HEK293 (cell line): Measurements from ENCODE around the gene COQ8B.
A peak's percentile ranks its signal among the peaks of the same experiment; 100 is the strongest.

Experiments
- HOXA7 ChIP-seq: sonication (generic); formaldehyde crosslinking; IDR thresholded peaks from 2 replicates; pipeline ENCODE4 v1.8.1; 2022; ENCODE audit warnings: missing genetic modification reagents, borderline replicate concordance
- IKZF3 ChIP-seq: fragments of 450-650 bp; IDR thresholded peaks from 2 replicates; pipeline ENCODE4 v1.5.0; 2018; ENCODE audit warnings: missing biosample characterization, mild to moderate bottlenecking, missing genetic modification characterization, moderate library complexity
- KLF10 ChIP-seq: fragments of 450-650 bp; IDR thresholded peaks from 2 replicates; pipeline ENCODE4 v1.5.1; 2018; ENCODE audit warnings: missing biosample characterization, mild to moderate bottlenecking, missing genetic modification characterization
- PRDM10 ChIP-seq: fragments of 450-650 bp; formaldehyde crosslinking; IDR thresholded peaks from 2 replicates; pipeline ENCODE4 v1.5.1; 2016; ENCODE audit warnings: missing biosample characterization, missing genetic modification characterization
- YY2 ChIP-seq: fragments of 450-650 bp; formaldehyde crosslinking; IDR thresholded peaks from 2 replicates; pipeline ENCODE4 v1.5.1; 2016; ENCODE audit warnings: missing biosample characterization, missing genetic modification characterization
- ZBTB1 ChIP-seq: fragments of 450-650 bp; formaldehyde crosslinking; IDR thresholded peaks from 2 replicates; pipeline ENCODE4 v1.5.1; 2016; ENCODE audit warnings: missing biosample characterization, missing genetic modification characterization
- ZBTB26 ChIP-seq: fragments of 450-650 bp; formaldehyde crosslinking; optimal IDR thresholded peaks from 2 replicates; pipeline ENCODE3; 2016; ENCODE audit warnings: missing biosample characterization, mild to moderate bottlenecking, missing genetic modification characterization
- ZNF140 ChIP-seq: fragments of 450-650 bp; formaldehyde crosslinking; IDR thresholded peaks from 2 replicates; pipeline ENCODE4 v1.5.1; 2016; ENCODE audit warnings: missing biosample characterization, missing genetic modification characterization
- ZNF184 ChIP-seq: fragments of 450-650 bp; IDR thresholded peaks from 2 replicates; pipeline ENCODE4 v1.5.1; 2018; ENCODE audit warnings: missing biosample characterization, mild to moderate bottlenecking, missing genetic modification characterization
- ZNF292 ChIP-seq: fragments of 450-650 bp; formaldehyde crosslinking; IDR thresholded peaks from 2 replicates; pipeline ENCODE4 v1.5.1; 2016; ENCODE audit warnings: low read depth, missing biosample characterization, missing genetic modification characterization, borderline replicate concordance
- ZNF311 ChIP-seq: fragments of 450-650 bp; formaldehyde crosslinking; IDR thresholded peaks from 2 replicates; pipeline ENCODE4 v1.5.1; 2017; ENCODE audit warnings: missing biosample characterization, missing genetic modification characterization, borderline replicate concordance
- ZNF335 ChIP-seq: fragments of 450-650 bp; formaldehyde crosslinking; conservative IDR thresholded peaks from 2 replicates; pipeline ENCODE4 v1.5.1; 2016; ENCODE audit warnings: missing biosample characterization, missing genetic modification characterization
- ZNF350 ChIP-seq: fragments of 450-650 bp; formaldehyde crosslinking; IDR thresholded peaks from 2 replicates; pipeline ENCODE4 v1.5.0; 2017; ENCODE audit warnings: missing biosample characterization, mild to moderate bottlenecking, missing genetic modification characterization
- ZNF366 ChIP-seq: fragments of 450-650 bp; formaldehyde crosslinking; conservative IDR thresholded peaks from 2 replicates; pipeline ENCODE4 v1.5.1; 2016; ENCODE audit warnings: missing biosample characterization, missing genetic modification characterization
- ZNF544 ChIP-seq: fragments of 450-650 bp; formaldehyde crosslinking; IDR thresholded peaks from 2 replicates; pipeline ENCODE4 v1.5.0; 2017; ENCODE audit warnings: missing biosample characterization, missing genetic modification characterization
- ZNF558 ChIP-seq: fragments of 450-650 bp; formaldehyde crosslinking; IDR thresholded peaks from 2 replicates; pipeline ENCODE4 v1.5.1; 2016; ENCODE audit warnings: missing biosample characterization, missing genetic modification characterization
- ZNF561 ChIP-seq: fragments of 450-650 bp; IDR thresholded peaks from 2 replicates; pipeline ENCODE4 v1.5.1; 2018; ENCODE audit warnings: missing biosample characterization, missing genetic modification characterization, borderline replicate concordance
- ZNF571 ChIP-seq: fragments of 450-650 bp; formaldehyde crosslinking; IDR thresholded peaks from 2 replicates; pipeline ENCODE4 v1.5.0; 2017; ENCODE audit warnings: missing biosample characterization, missing genetic modification characterization
- ZNF585B ChIP-seq: fragments of 450-650 bp; formaldehyde crosslinking; IDR thresholded peaks from 2 replicates; pipeline ENCODE4 v1.5.1; 2016; ENCODE audit warnings: missing biosample characterization, missing genetic modification characterization
- ZNF624 ChIP-seq: fragments of 450-650 bp; formaldehyde crosslinking; IDR thresholded peaks from 2 replicates; pipeline ENCODE4 v1.5.1; 2017; ENCODE audit warnings: missing biosample characterization, missing genetic modification characterization
- ZNF658 ChIP-seq: fragments of 450-650 bp; formaldehyde crosslinking; IDR thresholded peaks from 2 replicates; pipeline ENCODE4; 2016; ENCODE audit warnings: missing biosample characterization, missing genetic modification characterization
- ZNF670 ChIP-seq: fragments of 450-650 bp; formaldehyde crosslinking; IDR thresholded peaks from 2 replicates; pipeline ENCODE4 v1.5.1; 2016; ENCODE audit warnings: missing biosample characterization, missing genetic modification characterization, low read depth
- ZNF692 ChIP-seq: fragments of 450-650 bp; formaldehyde crosslinking; IDR thresholded peaks from 2 replicates; pipeline ENCODE4 v1.5.1; 2016; ENCODE audit warnings: missing biosample characterization, missing genetic modification characterization
- ZNF701 ChIP-seq: fragments of 450-650 bp; formaldehyde crosslinking; IDR thresholded peaks from 2 replicates; pipeline ENCODE4 v1.5.1; 2016; ENCODE audit warnings: missing biosample characterization, missing genetic modification characterization
- ZNF843 ChIP-seq: fragments of 450-650 bp; formaldehyde crosslinking; IDR thresholded peaks from 2 replicates; pipeline ENCODE4 v1.5.1; 2016; ENCODE audit warnings: missing biosample characterization, missing genetic modification characterization
- ZSCAN18 ChIP-seq: fragments of 450-650 bp; formaldehyde crosslinking; IDR thresholded peaks from 2 replicates; pipeline ENCODE4 v1.5.1; 2016; ENCODE audit warnings: missing biosample characterization, missing genetic modification characterization
- TF ChIP-seq, protein P1 (sequence below): sonication (generic); formaldehyde crosslinking; IDR thresholded peaks from 2 replicates; pipeline ENCODE4 v1.8.1; 2022; ENCODE audit warnings: mild to moderate bottlenecking, moderate library complexity, missing genetic modification reagents
- TF ChIP-seq, protein P2 (sequence below): fragments of 450-650 bp; formaldehyde crosslinking; IDR thresholded peaks from 2 replicates; pipeline ENCODE4 v1.5.1; 2017; ENCODE audit warnings: missing biosample characterization, missing genetic modification characterization

COQ8B gene

DNA sequence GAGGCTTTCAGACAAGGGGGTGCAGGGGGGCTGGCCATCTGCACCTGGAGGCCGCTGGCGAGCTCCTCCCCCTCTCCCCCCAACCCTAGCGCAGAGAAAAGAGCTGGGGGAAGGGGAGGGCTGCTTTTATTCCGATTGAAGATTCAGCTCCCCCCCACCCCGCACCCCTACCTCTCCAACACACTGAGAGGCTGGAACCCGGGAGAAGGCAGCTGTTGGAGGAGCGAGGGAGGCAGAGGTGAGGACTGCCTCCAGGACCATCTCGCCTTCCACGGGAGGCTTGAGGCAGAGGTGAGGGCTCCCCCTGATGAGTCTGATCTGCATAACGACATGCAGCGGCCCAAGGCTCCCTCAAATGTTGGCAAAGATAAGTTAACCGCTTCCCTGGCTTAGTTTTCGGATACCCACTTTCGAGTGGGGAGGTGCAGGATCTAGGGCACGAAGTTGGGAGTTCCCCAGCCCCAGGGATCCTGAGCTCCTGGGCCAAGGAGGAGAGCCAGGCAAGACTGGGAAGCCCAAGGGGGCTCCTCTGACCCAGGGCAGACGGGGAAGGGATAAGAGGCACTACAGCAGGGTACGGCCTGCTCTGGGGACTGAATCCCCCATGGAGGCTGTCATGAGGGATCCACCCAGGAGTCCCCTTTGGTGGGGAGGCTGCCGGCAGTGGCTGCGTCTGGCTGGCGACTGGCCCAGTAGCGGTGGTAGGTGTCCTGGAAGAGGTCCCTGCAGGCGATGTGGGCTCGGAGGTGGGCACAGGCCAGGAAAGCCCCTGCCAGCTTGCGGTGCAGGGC lies 25.1 kb downstream of the COQ8B start (continued):
- no peak for TF ChIP-seq YY2 (tag by site-specific recombination)
- TF ChIP-seq KLF10 (tag by site-specific recombination): no peak
- TF ChIP-seq HOXA7: no peak
- no peak for TF ChIP-seq ZNF335 (tag by site-specific recombination)
- TF ChIP-seq ZNF140 (tag by site-specific recombination): no peak
- no peak for TF ChIP-seq ZBTB1
- TF ChIP-seq IKZF3: no peak
- no peak for TF ChIP-seq ZNF692 (tag by site-specific recombination)
- TF ChIP-seq ZNF843: no peak
- no peak for TF ChIP-seq ZNF571 (tag by site-specific recombination)
- no peak for TF ChIP-seq ZNF670 (tag by site-specific recombination)
- no peak for TF ChIP-seq ZNF561 (tag by site-specific recombination)
- TF ChIP-seq, protein P1, sequence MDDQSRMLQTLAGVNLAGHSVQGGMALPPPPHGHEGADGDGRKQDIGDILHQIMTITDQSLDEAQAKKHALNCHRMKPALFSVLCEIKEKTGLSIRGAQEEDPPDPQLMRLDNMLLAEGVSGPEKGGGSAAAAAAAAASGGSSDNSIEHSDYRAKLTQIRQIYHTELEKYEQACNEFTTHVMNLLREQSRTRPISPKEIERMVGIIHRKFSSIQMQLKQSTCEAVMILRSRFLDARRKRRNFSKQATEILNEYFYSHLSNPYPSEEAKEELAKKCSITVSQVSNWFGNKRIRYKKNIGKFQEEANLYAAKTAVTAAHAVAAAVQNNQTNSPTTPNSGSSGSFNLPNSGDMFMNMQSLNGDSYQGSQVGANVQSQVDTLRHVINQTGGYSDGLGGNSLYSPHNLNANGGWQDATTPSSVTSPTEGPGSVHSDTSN (CRISPR knock-in tag): no peak
- no peak for TF ChIP-seq ZNF311 (tag by site-specific recombination)
- no peak for TF ChIP-seq ZNF544 (tag by site-specific recombination)
- TF ChIP-seq ZNF558 (tag by site-specific recombination): no peak
- TF ChIP-seq ZBTB26 (tag by site-specific recombination): no peak
- TF ChIP-seq ZNF292 (tag by site-specific recombination): no peak
- TF ChIP-seq ZSCAN18 (tag by site-specific recombination): no peak
- TF ChIP-seq ZNF585B (tag by site-specific recombination): no peak
- TF ChIP-seq PRDM10 (tag by site-specific recombination): no peak
- TF ChIP-seq, protein P2, sequence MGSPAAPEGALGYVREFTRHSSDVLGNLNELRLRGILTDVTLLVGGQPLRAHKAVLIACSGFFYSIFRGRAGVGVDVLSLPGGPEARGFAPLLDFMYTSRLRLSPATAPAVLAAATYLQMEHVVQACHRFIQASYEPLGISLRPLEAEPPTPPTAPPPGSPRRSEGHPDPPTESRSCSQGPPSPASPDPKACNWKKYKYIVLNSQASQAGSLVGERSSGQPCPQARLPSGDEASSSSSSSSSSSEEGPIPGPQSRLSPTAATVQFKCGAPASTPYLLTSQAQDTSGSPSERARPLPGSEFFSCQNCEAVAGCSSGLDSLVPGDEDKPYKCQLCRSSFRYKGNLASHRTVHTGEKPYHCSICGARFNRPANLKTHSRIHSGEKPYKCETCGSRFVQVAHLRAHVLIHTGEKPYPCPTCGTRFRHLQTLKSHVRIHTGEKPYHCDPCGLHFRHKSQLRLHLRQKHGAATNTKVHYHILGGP (tag by site-specific recombination): no peak
- no peak for TF ChIP-seq ZNF350 (tag by site-specific recombination)
- no peak for TF ChIP-seq ZNF658 (tag by site-specific recombination)
- TF ChIP-seq ZNF701 (tag by site-specific recombination): no peak
- peak; percentile 10; the same call in 1 of the 2 replicates for TF ChIP-seq ZNF366
- no peak for TF ChIP-seq ZNF624
- TF ChIP-seq ZNF184 (tag by site-specific recombination): no peak
